PFSK-1 (cell line): Measurements from ENCODE around the gene PI4KA.

Experiments used
- FOXP2 ChIP-seq: optimal IDR thresholded peaks from 2 replicates; pipeline ENCODE3; 2011; ENCODE audit warnings: borderline replicate concordance, control low read depth, inconsistent platforms; ENCODE audit not compliant: insufficient read depth; ENCODE audit errors: extremely low read length, extremely low read depth
- POLR2AphosphoS5 ChIP-seq: IDR thresholded peaks from 2 replicates; pipeline ENCODE4 v1.6.1; 2012; ENCODE audit warnings: low read depth, mild to moderate bottlenecking, control low read depth, low read length, moderate library complexity
- REST ChIP-seq, 2 experiments: IDR thresholded peaks; 2 replicates each; pipeline versions ENCODE4 v1.6.1 to v1.8.0; 2011 to 2012; ENCODE audit warnings: low read depth in 2 of 2, low read length in 2 of 2, control low read depth in 1 of 2, inconsistent platforms in 1 of 2, mild to moderate bottlenecking in 1 of 2, moderate library complexity in 1 of 2; ENCODE audit not compliant: insufficient read depth in 1 of 2
- SIN3A ChIP-seq: IDR thresholded peaks from 2 replicates; pipeline ENCODE4 v1.6.1; 2012; ENCODE audit warnings: mild to moderate bottlenecking, low read length, moderate library complexity, borderline replicate concordance; ENCODE audit not compliant: insufficient read depth
- TAF1 ChIP-seq: IDR thresholded peaks from 2 replicates; pipeline ENCODE4 v1.6.1; 2012; ENCODE audit warnings: low read length, control low read depth, borderline replicate concordance; ENCODE audit not compliant: insufficient read depth

The PI4KA gene

GRCh38 chr22:20882855-20883254 lies 24.2 kb upstream of the PI4KA start:
- TF ChIP-seq REST (IDR thresholded peaks at IDR 0.05; ENCODE audit: insufficient read depth in 1 of 2, low read depth in 2 of 2, low read length in 2 of 2), result no peak
- TF ChIP-seq FOXP2, result no peak
- TF ChIP-seq POLR2AphosphoS5, result no peak
- no peak for TF ChIP-seq SIN3A

- TF ChIP-seq POLR2AphosphoS5, result no peak
- no peak for TF ChIP-seq REST (IDR thresholded peaks at IDR 0.05; ENCODE audit: insufficient read depth in 1 of 2, low read depth in 2 of 2, low read length in 2 of 2)
- TF ChIP-seq TAF1, result no peak
- no peak for TF ChIP-seq FOXP2
- no peak for TF ChIP-seq SIN3A
Observed at GRCh38 chr22:20881869-20882815, 23.5 kb upstream of the PI4KA start.

GRCh38 chr22:20881231-20881630 lies 22.6 kb upstream of the PI4KA start:
- no peak for TF ChIP-seq POLR2AphosphoS5
- TF ChIP-seq REST (IDR thresholded peaks at IDR 0.05; ENCODE audit: insufficient read depth in 1 of 2, low read depth in 2 of 2, low read length in 2 of 2), result no peak
- TF ChIP-seq SIN3A, result no peak
- no peak for TF ChIP-seq FOXP2
- no peak for TF ChIP-seq TAF1

- TF ChIP-seq REST (IDR thresholded peaks at IDR 0.05; ENCODE audit: insufficient read depth in 1 of 2, low read depth in 2 of 2, low read length in 2 of 2) (no peak), SIN3A (no peak), FOXP2 (no peak), TAF1 (no peak), POLR2AphosphoS5 (no peak)
Observed at GRCh38 chr22:20877715-20878114, 19.1 kb upstream of the PI4KA start.
